Endothelial cell of umbilical vein (primary cell): ENCODE measurements around the gene TUBGCP3. TPM values are rescaled to one million over a fixed set of nuclear protein-coding genes. Genes with fewer than 3 reads are reported as not detected.

Source experiments
- BruUV-seq: library from RNA; stranded (reverse); fragments of 400-500 nt; replicated peaks from 2 replicates; lab custom pipeline; 2021; lab: Mats Ljungman, UMichigan
- CTCF ChIA-PET: fragments of 300-600, 350-600 bp; sonication (Branson Sonifier 250); formaldehyde crosslinking; loops from one replicate; lab custom pipeline; 2021; ENCODE audit warnings: antibody characterized with exemption, inconsistent platforms; lab: Charles Lee
- POLR2A ChIA-PET: fragments of 300-600, 350-600 bp; sonication (Branson Sonifier 250); formaldehyde crosslinking; loops from one replicate; lab custom pipeline; 2021; ENCODE audit warnings: antibody characterized with exemption, inconsistent platforms; lab: Charles Lee
- DNase-seq: peaks from one replicate; pipeline ENCODE4 v3.0.0-alpha.2; 2011; ENCODE audit warnings: low read depth, low spot score
- FAIRE-seq: peaks from 2 replicates; lab custom pipeline; 2011; peaks lifted over from hg19 to GRCh38; lab: Jason Lieb, UNC
- H2AFZ ChIP-seq: 2 replicates; pipeline ENCODE4 v1.6.0; 2012; ENCODE audit warnings: low read depth, low read length, control low read depth, inconsistent platforms
- H3K27ac ChIP-seq: 2 replicates; pipeline ENCODE4 v1.5.1; 2011; ENCODE audit warnings: low read depth, mild to moderate bottlenecking, control low read depth, low read length, moderate library complexity; ENCODE audit not compliant: insufficient read depth
- H3K27me3 ChIP-seq, 2 experiments: 2 replicates each; pipeline versions ENCODE4 v1.6.0 to v1.6.1; 2011; ENCODE audit warnings: low read length in 2 of 2, mixed read lengths in 1 of 2; ENCODE audit not compliant: control insufficient read depth in 2 of 2, insufficient read depth in 2 of 2
- H3K36me3 ChIP-seq, 2 experiments: 2 replicates in 1 of 2; 3 replicates in 1 of 2; pipeline ENCODE4 v1.5.1; 2011; ENCODE audit warnings: low read length in 2 of 2, mild to moderate bottlenecking in 1 of 2, moderate library complexity in 1 of 2; ENCODE audit not compliant: control insufficient read depth in 2 of 2, insufficient read depth in 2 of 2; ENCODE audit errors: extremely low read depth in 1 of 2
- H3K4me1 ChIP-seq: 3 replicates; pipeline ENCODE4 v1.5.1; 2011; ENCODE audit warnings: mild to moderate bottlenecking, low read length; ENCODE audit not compliant: control insufficient read depth, insufficient read depth; ENCODE audit errors: extremely low read depth
- H3K4me2 ChIP-seq: 2 replicates; pipeline ENCODE4 v1.6.1; 2011; ENCODE audit warnings: low read length, control low read depth, mixed read lengths; ENCODE audit not compliant: insufficient read depth
- H3K4me3 ChIP-seq, 3 experiments: fragments of 200-600 bp in 1 of 3; sonication (generic), shearing (Covaris generic) in 1 of 3; replicated peaks in 1 of 3; 2 replicates each; pipeline ENCODE4 v1.5.1; 2011 to 2016; ENCODE audit warnings: control low read depth in 3 of 3, low read length in 3 of 3, mild to moderate bottlenecking in 2 of 3, inconsistent platforms in 1 of 3, low read depth in 1 of 3, moderate library complexity in 1 of 3; ENCODE audit not compliant: insufficient read depth in 1 of 3
- H3K79me2 ChIP-seq: 2 replicates; pipeline ENCODE4 v1.6.0; 2012; ENCODE audit warnings: low read length, inconsistent platforms; ENCODE audit not compliant: control insufficient read depth, insufficient read depth
- H3K9ac ChIP-seq: replicated peaks from 2 replicates; pipeline ENCODE3; 2011; ENCODE audit warnings: low read length, control low read depth; ENCODE audit not compliant: insufficient read depth; ENCODE audit errors: extremely low read depth
- H3K9me1 ChIP-seq: replicated peaks from 3 replicates; pipeline ENCODE4 v1.6.0; 2011; ENCODE audit warnings: mild to moderate bottlenecking, low read length; ENCODE audit not compliant: control insufficient read depth, insufficient read depth; ENCODE audit errors: extremely low read depth
- H3K9me3 ChIP-seq: replicated peaks from 2 replicates; pipeline ENCODE4 v1.5.1; 2012; ENCODE audit warnings: low read length, inconsistent platforms; ENCODE audit not compliant: control insufficient read depth, insufficient read depth
- H4K20me1 ChIP-seq: replicated peaks from 2 replicates; pipeline ENCODE3; 2011; ENCODE audit warnings: mild to moderate bottlenecking, low read length; ENCODE audit not compliant: control insufficient read depth, insufficient read depth; ENCODE audit errors: extremely low read depth
- EZH2 ChIP-seq: IDR thresholded peaks from 2 replicates; pipeline ENCODE4 v1.6.1; 2012; ENCODE audit warnings: borderline replicate concordance, low read depth, mild to moderate bottlenecking, moderate library complexity, low read length, inconsistent platforms; ENCODE audit not compliant: severe bottlenecking
- FOS ChIP-seq: IDR thresholded peaks from 2 replicates; pipeline ENCODE4 v1.6.1; 2011; ENCODE audit warnings: mild to moderate bottlenecking, low read length, moderate library complexity, borderline replicate concordance; ENCODE audit not compliant: insufficient read depth
- GATA2 ChIP-seq: IDR thresholded peaks from 2 replicates; pipeline ENCODE4 v1.7.0; 2011; ENCODE audit warnings: low read depth, mild to moderate bottlenecking, moderate library complexity, mixed read lengths, low read length; ENCODE audit not compliant: insufficient read length, insufficient read depth
- JUN ChIP-seq: IDR thresholded peaks from 2 replicates; pipeline ENCODE4 v1.6.1; 2011; ENCODE audit warnings: borderline replicate concordance, low read depth; ENCODE audit not compliant: insufficient read length, insufficient read depth
- MYC ChIP-seq: IDR thresholded peaks from one replicate; pipeline ENCODE4 v1.6.1; 2011; ENCODE audit warnings: mild to moderate bottlenecking, low read depth, low read length
- POLR2A ChIP-seq: IDR thresholded peaks from 2 replicates; pipeline ENCODE4 v1.6.1; 2012; ENCODE audit warnings: low read depth, mild to moderate bottlenecking, control low read depth, low read length
- POLR2AphosphoS5 ChIP-seq: IDR thresholded peaks from 2 replicates; pipeline ENCODE4 v1.6.1; 2012; ENCODE audit warnings: low read depth, mild to moderate bottlenecking, control low read depth, low read length, moderate library complexity; ENCODE audit not compliant: insufficient read depth
- dilution Hi-C: fragments of 300-500 bp; cut with MboI; formaldehyde crosslinking; loops from one replicate; pipeline ENCODE4 v1.15.0; 2019; ENCODE audit warnings: low sequenced_read_pairs; ENCODE audit not compliant: extremely low pct_ligation_motif_present
- intact Hi-C: fragments of 100-400 bp; cut with micrococcal nuclease; formaldehyde crosslinking; loops from one replicate; pipeline ENCODE4 v1.10.0; 2022
- polyA plus RNA-seq, 4 experiments: library from polyadenylated mRNA; depleted of rRNA in 3 of 4; stranded (reverse) in 3 of 4; unstranded in 1 of 4; fragments of >200 nt; gene quantifications; 2 replicates each; pipeline versions ENCODE4 v1.2.1 to v1.2.3, GENCODE V29; 2011 to 2012; ENCODE audit warnings: missing spikeins in 1 of 4
- total RNA-seq: library from RNA; stranded (reverse); gene quantifications from 2 replicates; pipeline ENCODE4 v1.2.3, GENCODE V29; 2021
- TF ChIP-seq, protein P1 (sequence below), 2 donors: IDR thresholded peaks; 1 replicate in 1 of 2; 2 replicates in 1 of 2; pipeline ENCODE4 v1.5.1; 2011; ENCODE audit warnings: low read length in 2 of 2, mild to moderate bottlenecking in 2 of 2, moderate library complexity in 2 of 2, control low read depth in 1 of 2, inconsistent platforms in 1 of 2, low read depth in 1 of 2; ENCODE audit not compliant: insufficient read depth in 1 of 2; ENCODE audit errors: extremely low read depth in 1 of 2

TUBGCP3 gene
- total and polyA plus RNA-seq, 2 donors (not counting 3 experiments of a cell fraction or from before 2014, with no cell fraction given), result 36.4 to 47.7 TPM

DNA sequence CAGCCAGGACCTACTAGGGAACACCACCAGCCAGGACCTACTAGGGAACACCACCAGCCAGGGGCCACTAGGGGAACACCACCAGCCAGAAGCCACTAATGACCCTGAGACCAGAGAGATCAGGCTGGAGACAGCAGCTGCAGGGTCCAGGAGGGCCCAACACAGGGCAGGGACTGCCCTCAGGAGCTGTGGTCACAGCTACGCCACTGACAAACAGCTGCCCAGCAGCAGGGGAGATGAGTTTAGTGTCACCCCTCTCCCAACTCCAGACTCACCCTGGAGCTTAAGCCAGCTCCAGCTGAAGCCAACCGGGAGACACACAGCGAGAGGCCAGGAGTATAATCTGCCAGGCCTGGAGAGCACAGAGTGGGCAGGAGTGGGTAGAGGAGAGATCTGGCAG, 25.7 kb downstream of the TUBGCP3 start:
- Histone ChIP-seq H3K79me2 (peaks cover 41% of the 10 kb centered on the region), H2AFZ (no peak overlapping the region), H3K9me3 (no peaks in the 10 kb centered on the region), H3K9me1 (no peaks in the 10 kb centered on the region), H3K27me3 (no peaks in the 10 kb centered on the region), H3K36me3 (peaks cover 5 to 8% of the 10 kb centered on the region in 2 experiments), H3K27ac (no peak overlapping the region), H3K9ac (no peak overlapping the region), H3K4me2 (no peak overlapping the region), H3K4me1 (peaks cover 22% of the 10 kb centered on the region), H3K4me3 (no peak overlapping the region), H4K20me1 (no peaks in the 10 kb centered on the region)
- ChIA-PET POLR2A (no interaction called here), CTCF (no interaction called here)
- dilution Hi-C loops, result no loop called here
- intact Hi-C loops, result no loop called here
- FAIRE-seq (no peak), DNase-seq (no peak)
- no peak for TF ChIP-seq POLR2A
- no peak for TF ChIP-seq EZH2
- TF ChIP-seq MYC, result no peak
- no peak for TF ChIP-seq GATA2
- TF ChIP-seq, protein P1, sequence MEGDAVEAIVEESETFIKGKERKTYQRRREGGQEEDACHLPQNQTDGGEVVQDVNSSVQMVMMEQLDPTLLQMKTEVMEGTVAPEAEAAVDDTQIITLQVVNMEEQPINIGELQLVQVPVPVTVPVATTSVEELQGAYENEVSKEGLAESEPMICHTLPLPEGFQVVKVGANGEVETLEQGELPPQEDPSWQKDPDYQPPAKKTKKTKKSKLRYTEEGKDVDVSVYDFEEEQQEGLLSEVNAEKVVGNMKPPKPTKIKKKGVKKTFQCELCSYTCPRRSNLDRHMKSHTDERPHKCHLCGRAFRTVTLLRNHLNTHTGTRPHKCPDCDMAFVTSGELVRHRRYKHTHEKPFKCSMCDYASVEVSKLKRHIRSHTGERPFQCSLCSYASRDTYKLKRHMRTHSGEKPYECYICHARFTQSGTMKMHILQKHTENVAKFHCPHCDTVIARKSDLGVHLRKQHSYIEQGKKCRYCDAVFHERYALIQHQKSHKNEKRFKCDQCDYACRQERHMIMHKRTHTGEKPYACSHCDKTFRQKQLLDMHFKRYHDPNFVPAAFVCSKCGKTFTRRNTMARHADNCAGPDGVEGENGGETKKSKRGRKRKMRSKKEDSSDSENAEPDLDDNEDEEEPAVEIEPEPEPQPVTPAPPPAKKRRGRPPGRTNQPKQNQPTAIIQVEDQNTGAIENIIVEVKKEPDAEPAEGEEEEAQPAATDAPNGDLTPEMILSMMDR (IDR thresholded peaks at IDR 0.05; ENCODE audit: extremely low read depth in 1 of 2, insufficient read depth in 1 of 2, low read depth in 1 of 2, low read length in 2 of 2), result no peak
- no peak for TF ChIP-seq FOS
- no peak for TF ChIP-seq JUN
- no peak for TF ChIP-seq POLR2AphosphoS5
- BruUV-seq, result no TSS peak
